HG02588 (cell line): ENCODE data around the gene KHDRBS2.

ENCODE experiments used
- ATAC-seq: cut with Tn5 transposase; IDR thresholded peaks from one replicate; pipeline ENCODE4 v1.9.1; 2021; ENCODE audit warnings: mild to moderate bottlenecking, moderate library complexity; ENCODE audit not compliant: unreplicated experiment

KHDRBS2 gene

GRCh38 chr6:62039605-62040004 is 246.4 kb downstream of the KHDRBS2 start:
- ATAC-seq = no peak

DNA sequence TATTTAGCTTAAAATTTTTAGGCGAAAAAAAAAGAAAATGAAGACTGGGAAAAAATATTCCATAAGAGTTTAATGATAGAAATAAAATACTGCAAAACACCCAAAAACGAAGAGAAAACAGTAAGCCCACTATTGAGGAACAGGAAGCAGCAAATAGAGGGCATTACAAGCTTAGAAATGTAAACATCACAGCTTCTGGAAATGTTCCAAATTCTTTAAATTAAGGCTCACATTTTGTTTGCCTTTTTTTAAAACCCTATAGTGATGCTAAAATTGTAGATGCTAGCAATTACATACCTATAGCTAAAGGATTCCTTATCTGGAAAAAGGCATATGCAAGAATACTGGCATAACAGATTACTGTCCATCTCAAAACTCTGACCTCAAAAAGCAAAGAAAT is 248.6 kb downstream of the KHDRBS2 start:
- no peak for ATAC-seq

GRCh38 chr6:62035952-62036351 is 250.1 kb downstream of the KHDRBS2 start:
- no peak for ATAC-seq

GRCh38 chr6:62013719-62014118 is 272.3 kb downstream of the KHDRBS2 start:
- ATAC-seq = no peak

DNA sequence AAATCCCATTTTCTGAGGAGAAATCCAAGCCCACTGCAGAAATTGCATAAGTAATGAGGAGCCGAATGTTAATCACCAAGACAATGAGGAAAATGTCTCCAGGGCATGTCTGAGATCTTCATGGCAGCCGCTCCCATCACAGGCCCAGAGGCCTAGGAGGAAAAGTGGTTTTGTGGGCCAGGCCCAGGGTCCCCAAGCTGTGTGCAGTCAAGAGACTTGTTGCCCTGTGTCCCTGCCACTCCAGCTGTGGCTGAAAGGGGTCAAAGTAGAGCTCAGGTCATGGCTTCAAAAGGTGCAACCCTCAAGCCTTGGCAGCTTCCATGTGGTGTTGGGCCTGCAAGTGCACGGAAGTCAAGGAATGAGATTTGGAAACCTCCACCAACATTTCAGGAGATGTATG is 276.6 kb downstream of the KHDRBS2 start:
- ATAC-seq = no peak

DNA sequence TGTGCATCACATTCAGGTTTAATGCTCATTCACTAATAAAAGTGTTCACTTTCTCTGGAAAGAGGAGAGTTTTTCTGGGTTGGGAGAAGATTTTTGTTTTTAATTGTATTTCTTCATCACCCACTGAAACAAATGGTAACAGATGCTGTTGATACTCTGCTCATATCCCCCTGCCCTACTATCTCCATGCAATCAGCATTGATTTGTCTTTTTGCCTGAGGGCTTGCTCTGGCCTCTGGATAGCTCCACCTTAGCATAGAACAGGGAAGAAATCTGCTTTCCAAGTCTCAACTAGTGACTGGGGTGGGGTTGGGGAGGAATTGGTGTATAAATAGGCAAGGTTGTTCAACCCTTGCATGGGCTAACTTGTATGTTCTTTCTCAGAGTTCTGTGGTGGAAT is 296.4 kb downstream of the KHDRBS2 start:
- ATAC-seq = no peak

DNA sequence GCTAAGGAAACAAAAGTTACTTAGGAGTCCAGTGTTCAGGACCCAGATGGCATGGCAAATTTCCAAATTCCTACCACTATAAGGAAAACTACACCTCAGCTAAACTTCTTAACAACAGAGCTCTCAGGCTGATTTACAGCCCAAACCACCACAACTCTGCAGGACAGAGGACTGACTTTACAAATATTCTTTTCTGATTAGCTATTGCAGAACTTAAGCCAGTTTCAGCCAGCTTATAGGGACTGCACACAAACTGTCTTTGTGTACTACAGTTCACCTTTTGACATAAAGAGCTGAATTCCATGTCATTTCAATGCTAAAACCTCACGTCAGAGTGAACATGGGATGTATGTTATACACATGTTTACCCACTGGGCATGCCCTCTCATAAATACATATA is 305.4 kb downstream of the KHDRBS2 start:
- ATAC-seq = no peak

GRCh38 chr6:61977947-61978346 is 308.1 kb downstream of the KHDRBS2 start:
- ATAC-seq = no peak

- ATAC-seq = no peak
Observed at GRCh38 chr6:61977099-61977498, 308.9 kb downstream of the KHDRBS2 start.

GRCh38 chr6:61959196-61959595 is 326.8 kb downstream of the KHDRBS2 start:
- no peak for ATAC-seq

GRCh38 chr6:61953851-61954250 is 332.2 kb downstream of the KHDRBS2 start:
- ATAC-seq = no peak

DNA sequence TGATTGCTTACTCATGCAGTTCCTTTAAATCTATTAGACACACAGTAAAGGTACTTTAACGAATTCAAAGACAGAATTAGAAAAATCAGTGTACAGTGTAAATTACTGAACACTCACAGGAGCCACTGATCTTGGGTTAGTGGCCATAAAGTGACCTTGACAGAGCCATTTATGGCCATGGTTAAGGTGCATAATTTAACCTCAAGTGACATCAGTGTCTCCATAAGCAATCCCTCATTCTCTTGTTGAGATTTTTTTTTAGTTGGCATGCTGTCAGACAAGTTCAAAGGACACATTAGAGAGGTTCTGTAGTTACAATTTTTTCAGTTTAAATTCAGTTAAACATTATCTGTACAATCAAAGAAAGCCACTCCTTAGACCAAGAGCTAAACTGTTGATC is 334.4 kb downstream of the KHDRBS2 start:
- ATAC-seq = no peak

DNA sequence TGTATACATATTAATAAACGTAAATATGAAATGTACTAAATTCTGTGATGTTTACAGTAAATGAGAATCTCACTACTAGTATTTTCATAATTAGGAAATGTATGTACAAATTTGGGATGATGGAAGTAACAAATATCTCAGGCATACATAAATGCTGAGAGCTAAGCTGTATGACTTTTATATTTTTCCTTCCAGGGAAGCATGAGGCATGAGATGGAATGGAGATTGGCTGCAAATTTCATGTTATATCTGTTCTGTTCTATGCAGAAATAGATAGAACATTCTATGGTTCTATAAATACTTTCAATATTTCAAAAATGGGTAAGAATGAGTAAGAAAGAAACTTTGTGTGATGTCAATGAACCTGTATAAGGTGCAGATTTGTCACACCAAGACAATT is 335.2 kb downstream of the KHDRBS2 start:
- ATAC-seq = no peak

DNA sequence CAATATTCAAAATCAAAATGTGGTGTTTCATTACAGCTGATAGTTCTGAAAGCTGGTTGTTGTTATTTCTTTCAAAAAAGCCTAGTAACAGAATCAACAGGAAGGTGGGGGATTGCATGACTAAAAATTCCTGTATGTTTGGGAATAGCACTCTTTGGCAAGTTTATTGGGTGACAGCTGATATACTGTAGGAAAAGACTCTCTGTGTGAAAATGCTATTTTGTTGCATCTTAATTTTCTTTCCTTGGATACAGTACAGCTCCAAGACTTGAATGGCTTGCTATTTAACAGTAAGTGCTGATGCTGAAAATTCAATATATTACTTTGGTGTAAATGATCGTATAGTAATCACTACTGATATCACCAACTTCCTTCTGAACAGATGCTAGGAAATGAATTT is 336.1 kb downstream of the KHDRBS2 start:
- ATAC-seq = no peak

DNA sequence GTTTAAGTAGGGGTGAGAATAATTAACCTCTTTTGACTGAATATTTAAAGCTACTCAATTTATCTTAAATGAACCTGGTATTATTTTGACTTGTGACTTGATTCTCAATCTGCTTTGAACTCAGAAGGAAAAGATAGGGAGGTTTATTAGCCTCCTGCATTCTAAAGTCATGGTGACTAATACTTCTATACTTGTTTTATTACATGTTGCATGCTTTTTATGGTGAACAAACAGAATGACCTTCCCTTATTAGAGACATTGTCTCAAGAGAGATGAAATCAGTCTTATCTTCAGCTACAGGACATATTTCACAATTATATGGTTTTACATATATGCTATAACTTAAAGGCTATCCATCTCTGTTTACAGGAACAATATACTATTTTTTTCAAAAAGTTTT is 336.9 kb downstream of the KHDRBS2 start:
- ATAC-seq = no peak

DNA sequence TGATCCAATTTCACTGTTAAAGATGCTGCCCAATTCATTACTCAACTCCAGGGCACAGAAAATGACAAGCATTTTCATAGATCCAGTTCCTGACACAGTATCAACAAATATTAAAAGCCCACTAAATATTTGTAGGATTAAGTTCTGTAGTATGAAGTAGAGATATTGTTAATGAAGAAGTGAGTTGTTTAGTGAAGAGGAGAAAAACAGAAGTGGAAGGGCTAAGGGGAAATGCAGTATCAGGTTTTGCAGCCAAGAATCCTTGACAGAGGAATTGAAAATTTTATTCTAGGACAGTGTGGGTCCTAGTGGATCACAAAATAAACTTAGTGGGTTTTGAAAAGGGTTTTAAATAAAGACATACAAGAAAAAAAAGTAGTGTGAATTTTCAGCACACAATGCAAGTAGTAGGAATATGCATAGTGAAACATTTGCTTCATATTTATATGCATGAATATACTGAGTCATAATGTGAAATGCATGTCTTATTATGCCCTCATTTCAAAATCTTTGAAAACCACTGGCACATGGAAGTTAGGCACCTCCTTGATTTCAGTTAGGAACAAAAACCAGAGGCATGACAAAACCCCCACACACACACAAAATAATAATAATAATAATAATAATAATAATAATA is 338.6 kb downstream of the KHDRBS2 start:
- no peak for ATAC-seq

- ATAC-seq = no peak
Observed at GRCh38 chr6:61940919-61941318, 345.1 kb downstream of the KHDRBS2 start.

GRCh38 chr6:61935242-61935846 is 350.7 kb downstream of the KHDRBS2 start:
- no peak for ATAC-seq

DNA sequence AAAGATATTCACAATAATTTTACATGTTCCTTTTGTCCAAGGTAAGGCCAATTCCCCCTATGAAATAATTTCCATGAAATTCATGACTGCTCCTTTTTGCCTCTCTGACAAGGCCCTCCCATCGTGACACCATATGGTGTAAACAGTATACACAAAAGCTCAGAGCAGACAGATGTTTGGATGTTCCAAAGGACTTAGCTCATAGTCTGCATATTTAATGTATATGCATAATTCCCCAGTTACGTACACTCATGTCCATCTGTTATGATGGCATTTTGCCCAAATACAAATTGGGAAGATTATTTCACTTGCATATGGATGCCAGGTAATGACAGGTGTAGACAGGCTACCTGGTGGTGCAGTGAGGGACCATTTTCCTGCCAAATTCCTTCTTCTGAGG is 376.5 kb downstream of the KHDRBS2 start:
- ATAC-seq = no peak

- ATAC-seq = no peak
Observed at GRCh38 chr6:61901748-61902147, 384.3 kb downstream of the KHDRBS2 start.

DNA sequence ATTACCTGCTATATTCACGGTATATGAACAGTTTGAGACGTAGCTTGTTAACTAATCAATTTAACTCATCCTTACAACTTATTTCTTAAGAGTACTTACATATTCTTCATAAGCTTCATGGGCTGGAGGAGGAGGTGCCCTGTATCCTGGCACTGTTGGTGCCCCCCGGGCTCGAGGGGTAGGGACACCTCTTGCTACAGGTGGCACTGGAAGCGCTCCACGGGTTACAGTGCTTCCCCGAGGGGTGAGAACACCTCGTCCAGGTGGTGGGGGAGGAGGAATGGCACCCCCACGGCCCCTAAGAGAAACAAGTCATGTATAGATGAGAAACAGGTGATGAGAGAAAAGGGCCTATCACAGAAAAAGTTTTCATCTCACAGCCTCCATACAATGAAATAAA is 391.5 kb downstream of the KHDRBS2 start:
- no peak for ATAC-seq

DNA sequence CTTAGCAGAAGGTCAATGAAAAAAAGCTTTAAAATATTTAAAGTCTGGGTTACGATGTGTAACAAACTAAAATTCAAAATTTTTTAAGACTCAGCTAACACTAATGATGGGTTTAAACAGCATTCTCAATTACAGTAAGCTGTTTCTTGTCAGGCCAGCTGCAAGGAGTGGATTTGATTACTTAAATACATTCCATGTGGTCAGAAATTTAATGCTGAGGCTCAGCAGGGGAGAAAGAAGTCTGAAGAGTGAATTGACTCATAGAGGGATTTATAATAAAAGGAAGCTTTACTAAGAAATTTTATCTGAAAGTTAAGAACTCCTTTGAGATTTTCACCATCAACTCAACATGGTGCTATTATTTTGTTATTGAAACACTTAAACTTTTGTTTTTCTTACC is 398.6 kb downstream of the KHDRBS2 start:
- no peak for ATAC-seq

DNA sequence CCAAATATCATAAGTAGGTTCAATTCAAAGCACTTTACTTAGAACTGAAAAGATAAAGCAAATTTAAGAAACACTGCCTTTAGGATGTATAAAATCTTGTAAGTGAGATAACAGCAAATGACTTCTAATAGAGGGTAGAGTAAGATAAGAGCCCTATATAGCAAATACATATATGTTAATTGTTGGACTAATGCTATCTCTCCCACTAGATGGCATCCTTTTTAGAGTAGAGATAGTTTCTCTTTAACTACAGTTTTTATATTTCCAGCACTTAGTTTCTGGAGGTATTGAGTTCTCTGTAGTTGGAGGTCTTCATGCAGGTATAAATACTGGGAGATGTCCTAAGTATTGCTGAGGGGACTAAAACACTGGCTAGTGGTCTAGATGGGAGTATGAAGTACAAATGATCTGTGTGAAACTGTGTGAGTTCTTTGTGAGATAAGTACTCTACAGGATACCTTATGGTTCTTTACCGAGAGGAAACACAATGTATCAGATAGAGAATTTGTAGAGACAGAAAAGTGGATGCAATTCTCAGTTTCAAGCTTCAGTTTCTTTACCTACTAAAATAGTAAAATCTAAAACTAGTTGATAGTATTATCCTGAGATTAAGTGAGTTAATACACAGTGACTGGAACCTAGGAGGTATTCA is 399.3 kb downstream of the KHDRBS2 start:
- ATAC-seq = no peak
